ENCODE results near the gene POU2F3. TPM values are rescaled to one million over a fixed set of nuclear protein-coding genes. Genes with fewer than 3 reads are reported as not detected.
A peak's percentile ranks its signal among the peaks of the same experiment; 100 is the strongest.

The POU2F3 gene
- total and polyA plus RNA-seq, 2 of the 13 experiments (the other 11 are each of a cell fraction or from before 2014, with no cell fraction given): not detected

DNA sequence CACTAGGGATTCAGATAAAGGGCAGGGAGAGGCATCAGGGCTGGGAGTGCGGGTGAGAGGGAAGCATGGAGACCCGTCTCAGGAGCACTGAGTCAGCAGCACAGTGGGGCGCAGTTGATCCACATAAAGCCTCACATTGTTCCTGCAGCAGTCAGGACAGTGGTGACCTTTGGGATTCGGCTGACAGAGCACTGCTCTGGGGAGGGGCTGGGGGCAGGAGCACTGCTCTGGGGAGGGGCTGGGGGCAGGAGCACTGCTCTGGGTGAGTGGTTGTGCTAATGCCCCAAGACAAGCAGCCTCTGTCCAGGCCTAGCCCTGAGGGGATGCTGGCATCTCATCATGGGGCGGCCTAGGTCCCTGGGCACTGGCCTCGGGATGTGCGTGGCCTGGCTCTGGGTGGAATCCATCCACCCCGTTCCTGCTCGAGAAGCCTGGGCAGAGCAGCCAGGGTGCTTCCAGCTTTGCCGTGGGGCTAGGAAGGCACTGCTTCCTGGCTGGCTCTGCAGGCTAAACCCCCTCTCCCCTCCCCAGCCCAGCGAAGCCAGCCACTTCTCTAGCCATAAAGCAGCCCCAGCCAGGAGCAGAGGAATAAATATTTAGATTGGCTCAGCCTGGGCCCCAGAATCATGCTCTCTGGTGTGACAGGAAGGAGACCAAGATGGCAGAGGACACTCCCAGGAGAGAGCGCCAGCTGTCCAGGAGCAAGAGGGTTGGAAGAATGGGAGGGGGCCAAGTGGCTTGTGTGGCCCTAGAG lies 21.8 kb upstream of the POU2F3 start (continued):
- TF ChIP-seq ZMAT3 (CRISPR knock-in tag; conservative IDR thresholded peaks at IDR 0.05): no peak
- TF ChIP-seq, protein P1, sequence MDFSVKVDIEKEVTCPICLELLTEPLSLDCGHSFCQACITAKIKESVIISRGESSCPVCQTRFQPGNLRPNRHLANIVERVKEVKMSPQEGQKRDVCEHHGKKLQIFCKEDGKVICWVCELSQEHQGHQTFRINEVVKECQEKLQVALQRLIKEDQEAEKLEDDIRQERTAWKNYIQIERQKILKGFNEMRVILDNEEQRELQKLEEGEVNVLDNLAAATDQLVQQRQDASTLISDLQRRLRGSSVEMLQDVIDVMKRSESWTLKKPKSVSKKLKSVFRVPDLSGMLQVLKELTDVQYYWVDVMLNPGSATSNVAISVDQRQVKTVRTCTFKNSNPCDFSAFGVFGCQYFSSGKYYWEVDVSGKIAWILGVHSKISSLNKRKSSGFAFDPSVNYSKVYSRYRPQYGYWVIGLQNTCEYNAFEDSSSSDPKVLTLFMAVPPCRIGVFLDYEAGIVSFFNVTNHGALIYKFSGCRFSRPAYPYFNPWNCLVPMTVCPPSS (IDR thresholded peaks at IDR 0.05): no peak
- TF ChIP-seq PRMT3 (CRISPR knock-in tag; IDR thresholded peaks at IDR 0.05; ENCODE audit: borderline replicate concordance, low read depth): no peak
- TF ChIP-seq, protein P2, sequence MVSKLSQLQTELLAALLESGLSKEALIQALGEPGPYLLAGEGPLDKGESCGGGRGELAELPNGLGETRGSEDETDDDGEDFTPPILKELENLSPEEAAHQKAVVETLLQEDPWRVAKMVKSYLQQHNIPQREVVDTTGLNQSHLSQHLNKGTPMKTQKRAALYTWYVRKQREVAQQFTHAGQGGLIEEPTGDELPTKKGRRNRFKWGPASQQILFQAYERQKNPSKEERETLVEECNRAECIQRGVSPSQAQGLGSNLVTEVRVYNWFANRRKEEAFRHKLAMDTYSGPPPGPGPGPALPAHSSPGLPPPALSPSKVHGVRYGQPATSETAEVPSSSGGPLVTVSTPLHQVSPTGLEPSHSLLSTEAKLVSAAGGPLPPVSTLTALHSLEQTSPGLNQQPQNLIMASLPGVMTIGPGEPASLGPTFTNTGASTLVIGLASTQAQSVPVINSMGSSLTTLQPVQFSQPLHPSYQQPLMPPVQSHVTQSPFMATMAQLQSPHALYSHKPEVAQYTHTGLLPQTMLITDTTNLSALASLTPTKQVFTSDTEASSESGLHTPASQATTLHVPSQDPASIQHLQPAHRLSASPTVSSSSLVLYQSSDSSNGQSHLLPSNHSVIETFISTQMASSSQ (IDR thresholded peaks at IDR 0.05; ENCODE audit: low read depth): no peak
- TF ChIP-seq, protein P2 (CRISPR knock-in tag; IDR thresholded peaks at IDR 0.05; ENCODE audit: borderline replicate concordance): no peak

DNA sequence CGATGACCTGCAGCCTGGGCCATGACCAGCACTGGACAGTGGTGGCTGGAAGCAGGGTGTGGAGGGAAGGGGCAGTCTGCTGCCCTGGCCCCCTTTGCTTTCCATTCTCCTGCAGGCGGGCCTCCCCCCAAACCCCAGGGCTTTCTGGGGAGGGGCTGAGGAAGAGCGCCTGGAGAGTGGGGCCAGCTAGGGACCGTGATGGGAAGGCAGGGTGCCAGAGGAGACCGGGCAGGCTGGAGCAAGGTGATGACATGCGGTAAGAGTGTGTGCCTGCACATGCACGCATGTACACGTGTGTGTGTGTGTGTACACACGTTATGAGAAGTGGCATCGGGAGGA lies 21.3 kb upstream of the POU2F3 start:
- H3K9me3 ChIP-seq (ENCODE audit: low read length): no peaks in the 10 kb centered on the region
- no TSS peak for BruUV-seq (replicated peaks)
- H3K27me3 ChIP-seq (ENCODE audit: control insufficient read depth in 1 of 2, insufficient read depth in 2 of 2, low read length in 2 of 2): no peaks in the 10 kb centered on the region
- H3K27ac ChIP-seq (ENCODE audit: extremely low read length, insufficient read depth, low read length): peak overlapping the region; percentile 41
- intact Hi-C loops (cut with micrococcal nuclease; ENCODE audit: unreplicated experiment): no loop called here
- ChIA-PET CTCF (ENCODE audit: low intra/inter-chr PET ratio, low total read pairs) (no interaction called here), POLR2A (no interaction called here)
- no peak for ATAC-seq
- peaks cover 17% of the 10 kb centered on the region for H4K20me1 ChIP-seq (ENCODE audit: insufficient read depth, low read length)
- no peak for FAIRE-seq
- no peak overlapping the region for H3K9ac ChIP-seq (ENCODE audit: insufficient read depth, low read depth, low read length)
- H3K4me1 ChIP-seq (ENCODE audit: insufficient read depth, low read length): peaks cover 78% of the 10 kb centered on the region
- peaks cover 17% of the 10 kb centered on the region for H3K79me2 ChIP-seq (ENCODE audit: insufficient read depth, low read length)
- TF ChIP-seq TRAFD1 (CRISPR knock-in tag; IDR thresholded peaks at IDR 0.05; ENCODE audit: borderline replicate concordance): no peak
- peak; percentile 58 for TF ChIP-seq AGO2 (optimal IDR thresholded peaks at IDR 0.05; ENCODE audit: low read depth, low read length)
- TF ChIP-seq AGO1 (IDR thresholded peaks at IDR 0.05; ENCODE audit: low read depth, low read length, poor library complexity, severe bottlenecking): peak; percentile 0
- H3K36me3 ChIP-seq (replicated peaks in 1 of 2; ENCODE audit: control insufficient read depth in 1 of 2, insufficient read depth in 2 of 2, low read length in 2 of 2): peaks cover 7 to 47% of the 10 kb centered on the region in 2 experiments; a peak in 4 of 5 replicates
- in situ Hi-C loops (cut with HindIII; ENCODE audit: extremely low pct_ligation_motif_present, low pct_unique_long_range_greater_than_20kb): no loop called here
- H3K4me2 ChIP-seq (ENCODE audit: low read depth, low read length): peak overlapping the region; percentile 28; the same call in 1 of the 2 replicates
- H2AFZ ChIP-seq (ENCODE audit: low read length): no peak overlapping the region
- H3K4me3 ChIP-seq (replicated peaks in 1 of 3; ENCODE audit: insufficient read depth in 1 of 3, low read depth in 2 of 3, low read length in 3 of 3): no peak overlapping the region
- no peak for DNase-seq (ENCODE audit: low spot score)
- WGBS (ENCODE audit: low lambda C conversion rate): 96% methylated on average over 10 of the region's 10 CpGs
